ENCODE data around the gene CHN2.
A peak's percentile ranks its signal among the peaks of the same experiment; 100 is the strongest.

CHN2 gene

DNA sequence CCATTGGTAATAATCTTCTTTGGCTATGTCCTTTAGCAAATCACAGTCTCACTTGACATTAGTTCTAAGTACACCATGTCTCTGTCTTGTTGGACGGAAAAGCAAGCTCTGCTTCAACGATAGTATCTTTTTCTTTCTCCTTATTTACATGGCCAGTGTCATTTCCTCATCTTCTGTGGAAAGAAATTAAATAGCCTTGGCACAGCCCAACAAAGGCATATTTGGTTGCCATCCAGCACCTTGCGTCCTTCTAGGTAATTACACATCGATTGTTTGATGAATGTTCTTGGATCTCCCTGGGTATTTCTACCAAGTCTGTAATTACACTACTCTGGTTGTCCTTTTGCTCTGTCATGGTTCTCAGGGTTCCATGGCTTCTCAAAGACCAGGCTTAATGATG is 183.1 kb downstream of the CHN2 start:
- H3K27me3 ChIP-seq (ENCODE audit: control insufficient read depth in 5 of 5, insufficient read depth in 4 of 5, low read length in 5 of 5), result no peaks in the 10 kb centered on the region
- no peak overlapping the region for H3K4me3 ChIP-seq (ENCODE audit: low read depth in 1 of 5, low read length in 5 of 5)
- no peak overlapping the region for H3K27ac ChIP-seq (ENCODE audit: low read depth, low read length)
- H3K36me3 ChIP-seq (ENCODE audit: control insufficient read depth in 5 of 5, insufficient read depth in 5 of 5, low read length in 5 of 5), result no peaks in the 10 kb centered on the region
- H3K9ac ChIP-seq (ENCODE audit: low read length in 5 of 5), result no peak overlapping the region
- H3K9me3 ChIP-seq (ENCODE audit: control insufficient read depth in 5 of 5, low read length in 5 of 5), result no peaks in the 10 kb centered on the region
- peaks cover 7 to 38% (median 26%) of the 10 kb centered on the region in 5 donors for H3K4me1 ChIP-seq (ENCODE audit: control insufficient read depth in 5 of 5, insufficient read depth in 5 of 5, low read length in 5 of 5)

DNA sequence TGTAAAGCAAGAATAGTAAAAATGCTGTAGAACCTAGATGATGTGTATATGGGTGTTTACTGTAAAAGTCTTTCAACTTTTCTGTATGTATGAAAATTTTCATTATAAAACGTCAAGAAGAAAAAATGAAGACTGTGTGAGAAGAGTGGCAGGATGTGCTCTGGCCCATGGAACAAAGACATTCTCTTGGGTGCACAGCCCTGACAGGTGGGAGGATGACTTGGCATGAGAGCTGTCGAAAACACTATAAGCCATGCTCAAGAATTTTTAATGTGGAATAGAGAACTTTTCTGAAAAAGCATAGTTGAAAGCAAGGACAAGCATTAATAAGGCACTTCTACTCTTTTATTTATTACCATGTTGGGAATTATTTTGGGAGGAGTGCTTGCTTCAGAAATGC is 185.0 kb downstream of the CHN2 start:
- Histone ChIP-seq H3K27ac (ENCODE audit: low read depth, low read length) (no peak overlapping the region), H3K9me3 (ENCODE audit: control insufficient read depth in 5 of 5, low read length in 5 of 5) (no peaks in the 10 kb centered on the region), H3K9ac (ENCODE audit: low read length in 5 of 5) (no peak overlapping the region), H3K27me3 (ENCODE audit: control insufficient read depth in 5 of 5, insufficient read depth in 4 of 5, low read length in 5 of 5) (no peaks in the 10 kb centered on the region), H3K4me3 (ENCODE audit: low read depth in 1 of 5, low read length in 5 of 5) (no peak overlapping the region), H3K36me3 (ENCODE audit: control insufficient read depth in 5 of 5, insufficient read depth in 5 of 5, low read length in 5 of 5) (no peaks in the 10 kb centered on the region), H3K4me1 (ENCODE audit: control insufficient read depth in 5 of 5, insufficient read depth in 5 of 5, low read length in 5 of 5) (peaks cover 7 to 31% (median 20%) of the 10 kb centered on the region in 5 donors)

DNA sequence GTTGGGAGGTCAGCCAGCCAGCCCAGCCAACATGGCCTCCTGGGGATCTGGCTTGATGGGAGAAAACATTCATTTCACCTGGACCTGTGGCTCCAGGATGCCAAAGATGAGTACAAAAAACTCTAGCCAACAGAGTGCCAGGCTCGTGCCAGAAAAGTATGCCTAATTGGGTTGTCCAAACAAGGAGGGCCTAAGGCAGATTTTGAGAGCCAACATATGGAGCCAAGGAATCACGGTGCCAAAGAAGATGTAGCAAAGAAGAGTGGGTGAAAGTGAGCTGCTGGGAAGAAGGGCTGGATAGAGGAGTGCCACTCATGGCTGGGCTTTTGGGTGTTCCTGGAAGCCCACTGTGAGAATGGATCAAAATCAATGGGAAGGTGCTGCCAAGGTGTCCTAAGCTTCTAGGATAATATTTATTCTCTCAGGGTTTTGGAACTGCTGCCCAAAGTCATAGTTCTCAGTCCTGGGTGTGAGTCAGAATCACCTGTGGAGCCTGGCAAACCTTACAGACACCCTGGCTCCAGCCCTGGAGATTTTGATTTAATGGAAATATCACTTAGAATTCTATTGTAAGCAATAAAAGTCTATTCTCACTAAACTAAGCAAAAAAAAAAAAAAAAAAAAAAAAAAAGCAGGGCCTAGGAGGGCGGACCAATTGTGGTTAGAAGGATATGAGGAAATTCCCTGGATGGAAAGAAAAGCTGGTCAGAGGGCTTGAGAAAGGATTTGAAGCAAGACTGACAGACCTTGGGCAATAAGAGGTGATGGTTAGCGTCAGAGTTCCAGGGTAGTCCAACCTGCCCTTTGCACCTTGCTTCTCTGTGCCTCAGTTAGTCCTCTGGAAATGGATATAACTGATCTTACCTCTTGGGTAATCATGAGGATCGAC is 186.9 kb downstream of the CHN2 start:
- Histone ChIP-seq H3K4me1 (ENCODE audit: control insufficient read depth in 5 of 5, insufficient read depth in 5 of 5, low read length in 5 of 5) (peaks cover 0 to 20% (median 8%) of the 10 kb centered on the region in 5 donors), H3K4me3 (ENCODE audit: low read depth in 1 of 5, low read length in 5 of 5) (no peak overlapping the region), H3K9me3 (ENCODE audit: control insufficient read depth in 5 of 5, low read length in 5 of 5) (no peaks in the 10 kb centered on the region), H3K27ac (ENCODE audit: low read depth, low read length) (peak overlapping the region; percentile 59), H3K27me3 (ENCODE audit: control insufficient read depth in 5 of 5, insufficient read depth in 4 of 5, low read length in 5 of 5) (no peaks in the 10 kb centered on the region), H3K36me3 (ENCODE audit: control insufficient read depth in 5 of 5, insufficient read depth in 5 of 5, low read length in 5 of 5) (no peaks in the 10 kb centered on the region), H3K9ac (ENCODE audit: low read length in 5 of 5) (no peak overlapping the region)

- peaks cover 0 to 16% (median 5%) of the 10 kb centered on the region in 5 donors for H3K4me1 ChIP-seq (ENCODE audit: control insufficient read depth in 5 of 5, insufficient read depth in 5 of 5, low read length in 5 of 5)
- H3K36me3 ChIP-seq (ENCODE audit: control insufficient read depth in 5 of 5, insufficient read depth in 5 of 5, low read length in 5 of 5), result no peaks in the 10 kb centered on the region
- H3K27ac ChIP-seq (ENCODE audit: low read depth, low read length), result no peak overlapping the region
- H3K4me3 ChIP-seq (ENCODE audit: low read depth in 1 of 5, low read length in 5 of 5), result no peak overlapping the region
- no peak overlapping the region for H3K9ac ChIP-seq (ENCODE audit: low read length in 5 of 5)
- H3K27me3 ChIP-seq (ENCODE audit: control insufficient read depth in 5 of 5, insufficient read depth in 4 of 5, low read length in 5 of 5), result no peaks in the 10 kb centered on the region
- no peaks in the 10 kb centered on the region for H3K9me3 ChIP-seq (ENCODE audit: control insufficient read depth in 5 of 5, low read length in 5 of 5)
These were observed 189.7 kb downstream of the CHN2 start for GRCh38 chr7:29384277-29384676.

DNA sequence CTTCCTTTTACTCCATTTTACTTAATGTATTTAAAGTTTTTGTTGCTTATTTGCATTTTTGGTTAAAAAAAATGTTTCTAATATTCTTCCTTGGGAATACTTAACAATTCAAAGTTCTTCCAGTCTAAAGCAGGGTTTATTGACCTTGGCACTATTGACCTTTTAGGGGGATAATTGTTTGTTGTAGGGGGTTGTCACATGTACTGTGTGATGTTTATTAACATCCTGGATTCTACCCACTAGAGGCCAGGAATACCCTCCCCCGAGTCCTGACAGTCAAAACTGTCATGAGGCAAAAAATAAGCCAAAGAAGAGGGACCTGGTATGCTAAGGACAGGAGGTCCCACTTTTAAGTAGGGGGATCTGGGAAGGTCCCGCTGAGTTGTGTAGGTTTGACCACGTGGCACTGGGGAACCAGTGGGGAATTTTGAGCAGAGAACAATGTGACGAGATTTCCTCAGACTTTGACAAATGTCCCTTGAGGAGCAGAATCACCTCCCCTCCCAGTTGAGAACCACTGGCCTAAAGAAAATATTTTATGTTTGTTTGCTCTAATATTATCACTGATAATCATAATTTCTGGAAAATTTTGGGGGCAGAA is 190.7 kb downstream of the CHN2 start:
- Histone ChIP-seq H3K36me3 (ENCODE audit: control insufficient read depth in 5 of 5, insufficient read depth in 5 of 5, low read length in 5 of 5) (no peaks in the 10 kb centered on the region), H3K27me3 (ENCODE audit: control insufficient read depth in 5 of 5, insufficient read depth in 4 of 5, low read length in 5 of 5) (no peaks in the 10 kb centered on the region), H3K9me3 (ENCODE audit: control insufficient read depth in 5 of 5, low read length in 5 of 5) (no peaks in the 10 kb centered on the region), H3K4me3 (ENCODE audit: low read depth in 1 of 5, low read length in 5 of 5) (no peak overlapping the region), H3K4me1 (ENCODE audit: control insufficient read depth in 5 of 5, insufficient read depth in 5 of 5, low read length in 5 of 5) (peaks cover 0 to 16% (median 5%) of the 10 kb centered on the region in 5 donors), H3K27ac (ENCODE audit: low read depth, low read length) (no peak overlapping the region), H3K9ac (ENCODE audit: low read length in 5 of 5) (no peak overlapping the region)

DNA sequence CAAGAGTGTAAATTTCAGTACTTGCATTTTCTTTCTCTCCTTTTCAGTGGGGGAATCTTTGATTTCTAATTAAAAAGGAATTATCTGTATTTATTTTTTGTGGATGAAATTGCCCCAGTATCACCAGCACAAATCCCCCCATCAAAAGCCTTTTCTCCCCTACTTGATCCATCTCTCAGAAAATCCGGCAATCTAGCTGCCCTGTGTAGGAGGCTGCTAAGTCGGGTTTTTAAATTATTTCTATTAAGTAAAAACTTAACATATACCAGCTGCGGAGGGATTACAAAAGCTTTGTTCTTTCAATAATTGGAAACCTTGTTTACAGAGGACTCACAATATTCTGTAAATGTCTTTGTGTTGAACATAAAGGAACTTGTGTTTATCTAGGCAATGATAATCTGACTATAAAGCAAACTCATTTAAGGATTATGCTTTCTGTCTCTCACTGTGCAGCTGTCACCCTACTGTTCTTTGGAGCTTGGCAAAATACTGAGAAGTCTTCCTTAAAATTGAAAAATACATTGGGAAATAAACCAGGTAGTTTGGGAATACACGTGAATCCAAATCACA is 191.7 kb downstream of the CHN2 start:
- no peak overlapping the region for H3K4me3 ChIP-seq (ENCODE audit: low read depth in 1 of 5, low read length in 5 of 5)
- peaks cover 0 to 11% (median 3%) of the 10 kb centered on the region in 5 donors for H3K4me1 ChIP-seq (ENCODE audit: control insufficient read depth in 5 of 5, insufficient read depth in 5 of 5, low read length in 5 of 5)
- no peak overlapping the region for H3K9ac ChIP-seq (ENCODE audit: low read length in 5 of 5)
- no peaks in the 10 kb centered on the region for H3K9me3 ChIP-seq (ENCODE audit: control insufficient read depth in 5 of 5, low read length in 5 of 5)
- H3K27me3 ChIP-seq (ENCODE audit: control insufficient read depth in 5 of 5, insufficient read depth in 4 of 5, low read length in 5 of 5), result no peaks in the 10 kb centered on the region
- no peak overlapping the region for H3K27ac ChIP-seq (ENCODE audit: low read depth, low read length)
- no peaks in the 10 kb centered on the region for H3K36me3 ChIP-seq (ENCODE audit: control insufficient read depth in 5 of 5, insufficient read depth in 5 of 5, low read length in 5 of 5)

DNA sequence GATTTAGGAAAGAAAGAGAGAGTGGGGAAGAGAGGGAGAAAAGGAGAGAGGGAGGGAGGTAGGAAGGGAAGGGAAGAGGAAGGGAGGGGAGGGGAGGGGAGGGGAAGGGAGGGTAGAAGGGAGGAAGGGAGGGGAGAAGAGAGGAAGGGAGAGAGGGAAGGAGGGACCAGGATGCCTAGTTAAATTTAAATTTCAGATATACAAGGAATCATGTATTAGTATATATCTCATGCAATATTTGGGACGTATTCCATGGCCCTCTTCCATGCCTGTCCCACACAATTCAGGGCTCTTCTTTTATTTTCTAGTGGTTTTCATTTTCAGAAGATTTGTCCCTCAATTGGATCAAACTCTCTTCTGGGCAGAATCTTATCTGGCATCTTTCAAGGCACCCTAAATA is 196.7 kb downstream of the CHN2 start:
- H3K4me3 ChIP-seq (ENCODE audit: low read depth in 1 of 5, low read length in 5 of 5), result no peak overlapping the region
- H3K27ac ChIP-seq (ENCODE audit: low read depth, low read length), result no peak overlapping the region
- peaks cover 0 to 2% (median 0%) of the 10 kb centered on the region in 5 donors for H3K4me1 ChIP-seq (ENCODE audit: control insufficient read depth in 5 of 5, insufficient read depth in 5 of 5, low read length in 5 of 5)
- H3K9me3 ChIP-seq (ENCODE audit: control insufficient read depth in 5 of 5, low read length in 5 of 5), result no peaks in the 10 kb centered on the region
- H3K36me3 ChIP-seq (ENCODE audit: control insufficient read depth in 5 of 5, insufficient read depth in 5 of 5, low read length in 5 of 5), result no peaks in the 10 kb centered on the region
- no peaks in the 10 kb centered on the region for H3K27me3 ChIP-seq (ENCODE audit: control insufficient read depth in 5 of 5, insufficient read depth in 4 of 5, low read length in 5 of 5)
- no peak overlapping the region for H3K9ac ChIP-seq (ENCODE audit: low read length in 5 of 5)

- Histone ChIP-seq H3K4me1 (ENCODE audit: control insufficient read depth in 5 of 5, insufficient read depth in 5 of 5, low read length in 5 of 5) (peaks cover 0 to 16% (median 4%) of the 10 kb centered on the region in 5 donors), H3K36me3 (ENCODE audit: control insufficient read depth in 5 of 5, insufficient read depth in 5 of 5, low read length in 5 of 5) (peaks cover 0 to 4% (median 0%) of the 10 kb centered on the region in 5 donors), H3K9ac (ENCODE audit: low read length in 5 of 5) (no peak overlapping the region), H3K4me3 (ENCODE audit: low read depth in 1 of 5, low read length in 5 of 5) (no peak overlapping the region), H3K9me3 (ENCODE audit: control insufficient read depth in 5 of 5, low read length in 5 of 5) (no peaks in the 10 kb centered on the region), H3K27me3 (ENCODE audit: control insufficient read depth in 5 of 5, insufficient read depth in 4 of 5, low read length in 5 of 5) (no peaks in the 10 kb centered on the region), H3K27ac (ENCODE audit: low read depth, low read length) (no peak overlapping the region)
These were observed 199.7 kb downstream of the CHN2 start for GRCh38 chr7:29394321-29394720.

- H3K9ac ChIP-seq (ENCODE audit: low read length in 5 of 5), result no peak overlapping the region
- H3K27me3 ChIP-seq (ENCODE audit: control insufficient read depth in 5 of 5, insufficient read depth in 4 of 5, low read length in 5 of 5), result no peaks in the 10 kb centered on the region
- peak overlapping the region; percentile 11 for H3K27ac ChIP-seq (ENCODE audit: low read depth, low read length)
- peaks cover 0 to 16% (median 4%) of the 10 kb centered on the region in 5 donors for H3K4me1 ChIP-seq (ENCODE audit: control insufficient read depth in 5 of 5, insufficient read depth in 5 of 5, low read length in 5 of 5)
- no peak overlapping the region for H3K4me3 ChIP-seq (ENCODE audit: low read depth in 1 of 5, low read length in 5 of 5)
- H3K9me3 ChIP-seq (ENCODE audit: control insufficient read depth in 5 of 5, low read length in 5 of 5), result no peaks in the 10 kb centered on the region
- peaks cover 0 to 14% (median 3%) of the 10 kb centered on the region in 5 donors for H3K36me3 ChIP-seq (ENCODE audit: control insufficient read depth in 5 of 5, insufficient read depth in 5 of 5, low read length in 5 of 5)
These were observed 202.0 kb downstream of the CHN2 start for GRCh38 chr7:29396563-29396962.

DNA sequence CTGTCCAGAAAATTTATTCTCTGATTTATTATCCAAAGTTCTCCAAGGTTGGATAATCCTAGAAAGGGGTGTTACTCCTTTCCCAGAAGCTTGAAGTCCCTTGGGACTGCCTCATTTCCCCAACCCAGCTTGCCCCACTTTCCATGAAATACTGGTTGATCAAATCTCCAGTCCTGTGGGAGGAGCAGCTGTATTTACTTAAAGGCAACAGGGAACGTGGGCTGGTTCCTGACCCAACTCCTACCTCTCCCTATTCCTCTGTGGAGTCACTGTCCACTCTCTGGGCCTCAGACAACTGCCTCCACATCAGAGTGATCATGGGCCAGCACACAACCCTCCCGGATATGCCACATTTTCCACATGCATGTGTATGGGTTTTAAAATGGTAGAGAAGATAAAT is 202.8 kb downstream of the CHN2 start:
- peaks cover 0 to 14% (median 3%) of the 10 kb centered on the region in 5 donors for H3K36me3 ChIP-seq (ENCODE audit: control insufficient read depth in 5 of 5, insufficient read depth in 5 of 5, low read length in 5 of 5)
- no peak overlapping the region for H3K4me3 ChIP-seq (ENCODE audit: low read depth in 1 of 5, low read length in 5 of 5)
- no peaks in the 10 kb centered on the region for H3K27me3 ChIP-seq (ENCODE audit: control insufficient read depth in 5 of 5, insufficient read depth in 4 of 5, low read length in 5 of 5)
- H3K9me3 ChIP-seq (ENCODE audit: control insufficient read depth in 5 of 5, low read length in 5 of 5), result no peaks in the 10 kb centered on the region
- peaks cover 0 to 16% (median 4%) of the 10 kb centered on the region in 5 donors for H3K4me1 ChIP-seq (ENCODE audit: control insufficient read depth in 5 of 5, insufficient read depth in 5 of 5, low read length in 5 of 5)
- H3K9ac ChIP-seq (ENCODE audit: low read length in 5 of 5), result peak overlapping the region in 1 of 5 donors; percentile 57
- H3K27ac ChIP-seq (ENCODE audit: low read depth, low read length), result peak overlapping the region; percentile 11
